GM21528 (cell line): ENCODE results near the gene GRID2.

Experiments
- ATAC-seq: cut with Tn5 transposase; IDR thresholded peaks from one replicate; pipeline ENCODE4 v1.9.1; 2021; ENCODE audit warnings: mild to moderate bottlenecking, moderate library complexity; ENCODE audit not compliant: unreplicated experiment, low FRiP score

The GRID2 gene

DNA sequence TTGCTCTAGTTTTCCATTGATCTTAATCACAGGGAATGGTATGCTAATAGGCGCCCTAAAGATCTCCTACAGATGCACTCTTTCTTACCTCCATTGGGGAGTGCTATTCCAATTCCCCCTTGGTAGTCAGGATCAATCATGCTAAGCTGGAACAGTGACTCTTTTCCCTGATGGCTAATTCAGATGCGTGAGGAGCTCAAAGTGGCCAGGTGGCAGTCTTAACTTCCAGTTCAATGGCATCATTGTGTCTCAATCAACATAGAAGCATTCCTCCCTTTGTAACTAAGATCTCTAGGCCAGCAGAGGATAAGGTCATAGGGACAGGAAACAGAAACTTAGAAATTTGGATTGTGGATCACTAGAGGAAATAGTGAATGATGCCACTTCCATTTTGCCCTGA lies 216.8 kb downstream of the GRID2 start:
- no peak for ATAC-seq

DNA sequence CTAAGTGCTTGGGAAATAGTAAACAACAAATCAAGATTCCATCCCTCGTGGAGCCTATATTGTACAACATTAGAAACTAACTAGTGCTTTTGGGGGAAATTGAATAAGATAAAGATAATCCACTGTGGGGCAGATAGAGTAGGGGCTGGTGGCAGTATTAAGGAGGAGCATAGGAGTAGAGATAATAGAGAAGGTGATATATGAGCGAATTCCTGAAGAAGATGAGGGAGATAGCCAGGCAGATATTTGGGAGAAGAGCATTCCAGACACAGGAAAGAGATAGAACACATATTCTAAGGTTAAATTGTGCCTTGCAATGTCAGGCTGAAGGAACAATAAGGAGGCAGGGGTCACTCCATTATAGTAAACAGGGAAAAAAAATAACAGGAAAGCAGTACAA lies 218.2 kb downstream of the GRID2 start:
- no peak for ATAC-seq

DNA sequence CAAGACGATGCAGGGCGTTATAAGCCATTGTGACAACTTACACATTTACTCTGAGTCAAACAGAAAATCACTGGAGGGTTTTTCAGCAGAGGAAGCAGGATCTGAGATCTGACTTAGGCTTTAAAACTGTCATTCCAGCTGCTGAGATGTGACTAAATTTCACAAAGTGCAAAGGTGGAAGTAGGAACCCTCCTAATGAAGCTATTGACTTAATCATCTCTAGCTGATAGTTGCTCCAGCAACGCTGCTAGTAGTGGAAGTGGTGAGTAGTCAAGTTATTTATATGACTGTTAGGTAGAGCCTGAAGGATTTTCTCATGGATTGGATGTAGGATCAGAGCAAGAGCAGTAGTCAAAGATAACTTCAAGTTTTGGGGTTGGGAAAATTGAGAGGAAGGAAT lies 218.6 kb downstream of the GRID2 start:
- ATAC-seq = no peak

DNA sequence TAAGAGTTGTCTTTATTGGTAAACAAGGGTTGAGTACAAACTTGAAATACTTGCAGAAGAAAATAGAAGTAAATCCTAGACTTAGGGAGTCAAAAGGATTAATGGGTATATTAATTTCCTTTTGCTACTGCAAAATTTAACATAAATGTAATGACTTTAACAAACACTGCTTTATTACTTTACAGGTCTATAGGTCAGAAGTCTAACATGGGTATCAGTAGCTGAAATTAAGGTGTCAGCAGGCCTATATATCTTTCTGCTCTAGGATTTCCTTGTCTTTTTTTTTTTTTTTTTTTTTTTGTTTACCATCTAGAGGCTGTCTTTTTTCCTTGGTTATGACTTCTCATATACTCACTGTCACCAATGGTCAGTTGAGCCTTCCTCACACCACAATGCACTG lies 220.4 kb downstream of the GRID2 start:
- ATAC-seq = no peak

DNA sequence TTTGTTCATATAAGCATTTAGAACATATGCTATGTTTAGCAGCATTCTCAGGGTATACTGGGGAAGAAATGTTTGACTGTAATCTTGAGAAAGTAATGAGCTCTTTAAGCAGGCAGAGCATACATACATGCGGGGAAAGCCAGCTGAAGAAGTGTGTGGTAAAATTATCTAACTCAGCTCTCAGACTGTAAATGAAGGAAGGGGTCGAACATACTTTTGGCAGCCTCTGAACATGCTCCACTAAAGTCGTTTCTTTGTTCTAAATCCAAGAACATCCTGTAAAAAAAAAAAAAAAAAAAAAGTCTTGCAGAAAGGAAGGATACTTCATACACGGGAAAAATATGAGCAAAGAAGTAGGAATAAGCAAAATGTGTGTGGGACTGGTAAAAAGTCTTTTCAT lies 224.8 kb downstream of the GRID2 start:
- ATAC-seq = no peak

DNA sequence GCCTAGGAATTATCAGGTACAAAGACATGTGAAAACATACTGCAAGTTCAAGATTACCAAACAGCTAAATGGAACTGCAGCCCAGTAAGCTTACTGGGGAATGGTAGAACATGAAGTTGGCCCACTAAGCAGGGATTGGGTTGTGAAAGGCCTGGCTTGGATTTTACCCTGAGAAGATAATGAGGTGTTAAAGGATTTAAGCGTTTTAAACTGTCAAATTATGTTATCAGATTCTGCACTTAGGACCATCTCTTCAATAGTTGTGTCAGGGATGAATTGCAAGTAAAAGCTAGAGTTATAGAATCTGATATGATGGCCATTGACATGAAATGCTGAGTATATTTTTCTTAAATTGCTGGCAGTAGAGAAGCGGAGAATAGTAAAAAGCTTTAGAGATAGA lies 225.7 kb downstream of the GRID2 start:
- no peak for ATAC-seq

DNA sequence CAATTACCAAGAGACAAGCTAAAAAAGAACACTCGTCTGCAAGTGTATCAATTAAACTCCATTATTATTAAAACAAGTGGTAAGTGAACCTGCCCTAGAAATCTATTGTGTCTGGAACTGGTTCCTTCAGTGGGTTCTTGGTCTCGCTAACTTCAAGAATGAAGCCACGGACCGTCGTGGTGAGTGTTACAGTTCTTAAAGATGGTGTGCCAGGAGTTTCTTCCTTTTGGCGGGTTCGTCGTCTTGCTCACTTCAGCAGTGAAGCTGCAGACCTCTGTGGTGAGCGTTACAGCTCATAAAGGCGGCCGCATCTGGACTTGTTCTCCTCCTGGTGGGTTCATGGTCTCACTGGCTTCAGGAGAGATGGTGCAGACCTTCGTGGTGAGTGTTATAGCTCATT lies 231.8 kb downstream of the GRID2 start:
- no peak for ATAC-seq

DNA sequence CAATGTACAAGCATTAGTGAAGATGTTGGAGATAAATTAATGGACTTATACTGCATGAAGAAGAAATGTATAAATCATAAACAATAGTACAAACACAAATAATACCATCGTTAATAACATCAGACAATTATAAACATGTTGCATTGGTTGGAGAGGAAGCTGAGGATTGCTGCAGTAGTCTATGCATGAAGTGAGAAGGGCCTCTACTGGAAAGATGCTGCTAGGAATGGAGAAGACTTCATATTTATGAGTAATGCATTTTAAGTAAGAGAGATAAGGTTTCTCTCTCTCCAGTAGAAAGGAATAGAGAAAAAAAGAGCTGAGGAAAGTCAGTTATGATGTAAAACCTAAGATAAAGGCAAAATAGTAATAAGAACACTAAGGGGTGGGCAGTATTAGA lies 247.8 kb downstream of the GRID2 start:
- no peak for ATAC-seq

DNA sequence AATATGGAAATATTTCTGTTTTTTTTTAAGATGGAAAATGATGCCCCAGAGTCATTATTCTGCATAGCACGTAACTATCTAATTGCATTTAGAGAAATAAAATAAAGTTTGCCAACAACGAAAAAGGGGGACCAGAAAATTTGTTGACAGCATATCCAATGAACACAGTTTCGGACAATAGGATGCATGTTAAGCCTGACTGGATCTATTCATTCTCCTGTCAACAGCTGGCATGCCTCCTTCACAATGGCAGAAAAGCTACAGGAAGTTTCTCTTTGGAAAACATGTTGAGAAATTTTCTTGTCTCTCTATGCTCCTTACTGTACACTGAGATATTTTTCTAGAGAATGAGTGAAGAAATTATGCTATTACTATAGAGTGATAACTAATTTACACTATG lies 262.5 kb downstream of the GRID2 start:
- no peak for ATAC-seq

DNA sequence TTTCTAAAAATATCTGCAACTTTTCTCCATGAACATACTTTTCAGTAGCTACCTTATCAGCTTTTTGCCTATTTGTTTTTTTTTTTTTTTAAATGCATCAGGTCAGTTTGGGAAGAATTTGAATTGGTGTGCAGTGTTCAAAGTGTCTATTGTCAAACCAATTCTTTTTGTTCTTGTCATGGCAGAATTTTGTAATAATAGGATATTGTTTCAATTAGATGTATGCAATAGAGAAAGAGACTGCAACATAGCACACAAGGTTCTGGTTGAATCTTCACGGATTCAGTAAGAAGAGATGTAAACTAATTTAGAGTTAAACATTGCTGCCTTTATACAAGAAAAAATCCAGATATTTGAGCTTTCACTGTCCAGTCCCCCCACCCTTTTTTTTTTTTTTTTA lies 277.1 kb downstream of the GRID2 start:
- no peak for ATAC-seq

DNA sequence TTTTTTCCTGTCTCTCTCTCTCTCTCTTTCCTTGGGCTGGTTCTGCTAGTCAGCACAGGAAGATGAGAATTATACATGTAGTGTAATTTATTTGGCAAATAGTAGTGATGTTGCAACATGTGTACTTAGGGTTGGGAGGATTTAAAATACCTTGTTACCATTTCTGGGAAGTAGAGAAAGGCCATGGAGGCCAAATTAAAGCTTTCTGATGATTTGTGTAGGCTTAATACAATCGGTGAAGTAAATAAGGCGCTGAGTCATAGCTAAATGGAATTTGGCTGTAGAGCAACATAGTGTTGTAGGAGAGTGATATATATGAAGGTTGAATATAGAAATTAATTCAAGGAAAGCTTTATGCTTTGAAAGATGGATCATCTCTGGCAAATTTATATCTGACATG lies 295.3 kb downstream of the GRID2 start:
- ATAC-seq = no peak

DNA sequence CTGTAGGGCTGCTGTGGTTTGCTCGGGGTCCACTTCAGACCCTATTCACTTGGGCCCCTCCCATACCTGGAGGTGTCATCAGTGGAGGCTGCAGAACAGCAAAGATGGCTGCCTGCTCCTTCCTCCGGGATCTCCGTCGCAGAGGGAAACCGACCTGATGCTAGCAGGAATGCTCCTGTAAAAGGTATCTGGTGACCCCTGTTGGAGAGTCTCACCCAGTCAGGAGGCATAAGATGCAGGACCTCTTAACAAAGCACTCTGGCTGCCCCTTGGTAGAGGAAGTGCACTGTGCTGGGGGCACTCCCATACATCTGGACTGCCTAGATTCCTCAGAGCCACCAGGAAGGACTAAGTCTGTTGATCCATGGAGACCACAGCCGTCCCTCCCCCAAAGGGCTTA lies 296.9 kb downstream of the GRID2 start:
- no peak for ATAC-seq

DNA sequence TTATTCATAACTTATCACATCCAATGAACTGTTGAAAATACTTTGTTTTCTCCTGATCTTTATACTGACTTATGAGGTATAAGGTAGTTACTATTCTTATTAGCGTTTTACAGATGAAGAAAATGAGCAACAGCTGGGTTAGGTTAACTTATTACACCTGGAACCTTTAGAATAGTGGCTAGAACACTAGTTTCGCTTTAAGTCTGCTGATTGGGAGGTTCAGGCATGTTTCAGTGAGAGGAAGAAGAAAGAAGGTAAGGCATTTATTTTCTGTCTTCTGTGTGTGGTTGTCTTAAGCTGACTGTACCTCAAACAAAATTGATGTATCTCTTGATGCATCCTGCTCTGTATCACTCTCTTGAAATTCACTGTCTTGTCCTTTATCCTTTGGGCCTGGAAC lies 302.5 kb downstream of the GRID2 start:
- no peak for ATAC-seq

DNA sequence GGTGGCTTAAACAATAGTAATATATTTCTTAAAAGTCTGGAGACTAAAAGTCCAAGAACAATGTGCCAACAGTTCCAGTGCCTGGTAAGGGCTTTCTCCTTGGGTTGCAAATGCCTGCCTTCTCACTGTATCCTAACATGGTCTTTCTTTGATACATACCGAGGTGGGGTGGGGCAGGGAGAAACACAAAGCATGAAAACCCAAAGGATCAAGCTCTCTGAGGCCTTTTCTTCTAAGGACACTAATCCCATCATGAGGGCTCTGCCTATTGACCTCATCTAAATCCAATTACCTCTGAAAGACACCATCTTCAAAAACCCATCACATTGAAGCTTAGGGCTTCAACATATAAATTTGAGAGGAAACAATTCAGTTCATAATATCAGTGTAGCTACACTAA lies 311.3 kb downstream of the GRID2 start:
- ATAC-seq = no peak

DNA sequence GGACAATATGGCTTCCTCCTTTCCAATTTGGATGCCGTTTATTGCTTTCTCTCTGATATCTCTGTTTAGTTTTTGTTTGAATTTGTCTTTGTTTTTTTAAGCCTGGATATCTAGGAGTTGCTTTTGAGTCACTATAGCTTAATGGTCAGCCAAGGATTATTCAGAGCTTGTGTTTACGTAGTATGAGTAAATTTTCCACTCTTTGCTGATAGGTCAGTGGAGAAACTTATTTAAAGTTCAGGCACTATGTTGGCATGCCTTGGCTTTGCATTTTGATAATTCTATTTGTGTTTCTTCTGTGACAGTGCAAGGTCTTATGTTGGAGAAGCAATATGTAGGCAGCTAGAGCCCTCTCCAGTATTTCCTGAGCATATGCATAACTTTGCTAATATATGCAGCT lies 315.2 kb downstream of the GRID2 start:
- ATAC-seq = no peak

DNA sequence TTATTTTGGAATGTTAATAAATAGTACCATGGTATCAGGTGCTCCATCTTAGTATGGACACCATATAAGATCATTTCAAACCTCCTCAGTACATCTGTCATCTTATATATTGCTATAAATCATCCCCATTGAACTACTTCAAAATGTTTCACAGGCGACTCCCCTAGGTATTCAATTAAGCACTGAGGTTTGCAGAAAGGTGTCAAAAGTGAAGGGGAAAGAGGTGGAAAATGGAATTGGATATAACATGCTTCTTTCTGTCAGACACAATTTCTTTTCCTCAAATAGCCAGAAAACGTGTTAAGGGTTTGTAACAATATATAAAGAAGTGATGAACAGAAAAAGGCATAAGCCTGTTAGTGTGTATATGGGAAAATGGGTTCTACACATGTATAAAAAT lies 325.5 kb downstream of the GRID2 start:
- no peak for ATAC-seq

DNA sequence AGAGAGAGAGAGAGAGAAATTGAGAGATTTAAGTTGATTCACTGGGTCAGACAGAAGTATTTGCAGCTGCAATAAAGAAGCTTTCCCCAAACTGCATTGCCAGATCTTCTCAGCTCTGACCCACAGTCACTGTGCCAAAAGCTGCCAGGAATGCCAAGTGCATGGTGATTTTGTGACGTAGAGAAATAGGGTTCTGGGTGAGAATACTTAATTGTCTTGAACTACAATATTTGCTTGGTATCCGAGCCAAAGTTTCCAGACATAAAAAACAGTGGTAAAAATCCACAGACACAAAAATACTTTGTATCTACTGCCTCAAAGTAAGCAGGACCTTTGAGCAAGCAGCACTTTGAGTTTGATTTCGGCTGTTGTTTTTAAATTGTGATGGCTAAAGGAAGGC lies 331.1 kb downstream of the GRID2 start:
- ATAC-seq = no peak

DNA sequence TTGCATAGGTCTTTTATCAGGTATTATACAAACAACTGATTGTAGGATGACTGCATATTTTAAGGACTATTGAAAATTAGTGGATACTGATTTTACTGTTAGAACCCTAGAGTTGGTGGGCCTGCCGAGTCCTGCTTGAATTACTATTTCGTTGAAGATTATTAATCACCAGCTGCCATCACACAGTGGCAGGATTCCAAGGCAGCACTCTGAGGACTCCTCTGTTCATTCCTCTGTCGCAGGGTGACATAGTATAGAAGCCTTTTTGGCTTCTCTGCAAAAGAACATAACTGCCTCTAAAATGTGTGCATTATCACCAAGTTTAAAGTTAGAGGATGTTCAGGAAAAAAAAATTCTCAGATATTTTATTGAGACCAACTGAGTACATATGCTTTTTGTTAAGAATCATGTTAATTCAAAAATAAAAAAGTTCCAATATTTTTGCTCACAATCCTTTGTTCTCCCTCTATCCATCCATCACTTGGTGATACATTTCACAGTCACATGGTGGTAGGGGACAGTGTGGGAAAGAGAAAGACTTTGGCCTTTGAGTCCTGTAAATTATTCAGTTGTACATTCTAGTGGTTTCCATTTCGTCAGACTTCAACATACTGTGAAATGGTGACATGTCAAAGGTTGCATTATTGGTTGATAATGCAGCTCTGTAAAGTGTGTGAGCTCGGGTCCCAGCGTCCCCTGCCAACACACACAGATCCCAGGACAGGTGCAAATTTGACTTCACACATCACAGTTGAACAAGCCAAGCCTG lies 332.5 kb downstream of the GRID2 start:
- ATAC-seq = no peak

DNA sequence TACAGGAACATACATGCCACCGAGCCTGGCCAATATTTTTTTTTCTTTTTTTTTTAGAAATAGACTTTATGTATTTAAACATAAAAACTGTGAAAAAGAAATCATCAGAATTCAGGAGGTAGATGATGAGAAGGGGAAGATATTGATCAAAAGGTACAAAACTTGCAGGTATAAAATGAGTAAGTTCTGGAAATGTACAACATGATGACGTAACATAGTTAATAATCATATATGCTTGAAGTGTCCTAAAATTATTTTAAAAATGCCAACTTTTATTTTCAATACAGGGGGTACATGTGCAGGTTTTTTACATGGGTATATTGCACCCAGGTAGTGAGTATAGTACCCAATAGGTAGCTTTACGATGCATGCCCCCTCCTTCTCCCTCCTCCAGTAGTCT lies 337.6 kb downstream of the GRID2 start:
- no peak for ATAC-seq

DNA sequence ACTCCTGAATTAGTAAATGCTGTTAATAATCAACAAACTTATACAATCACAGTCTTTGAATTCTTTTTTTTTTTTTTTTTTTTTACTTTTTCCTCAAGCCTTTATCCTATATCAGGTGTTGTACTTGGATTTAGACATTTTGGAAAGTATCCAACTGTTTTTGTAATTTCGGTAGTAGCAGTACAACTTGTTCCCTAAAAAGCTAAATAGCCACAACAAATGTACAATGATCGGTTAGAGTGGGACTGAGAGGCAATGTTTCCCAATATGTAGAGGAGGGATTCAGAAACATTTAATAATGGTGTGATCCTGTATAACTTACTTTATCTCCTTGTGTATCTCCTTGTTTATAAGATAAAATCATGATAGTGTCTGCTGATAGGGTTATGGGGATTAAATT lies 343.1 kb downstream of the GRID2 start:
- no peak for ATAC-seq

DNA sequence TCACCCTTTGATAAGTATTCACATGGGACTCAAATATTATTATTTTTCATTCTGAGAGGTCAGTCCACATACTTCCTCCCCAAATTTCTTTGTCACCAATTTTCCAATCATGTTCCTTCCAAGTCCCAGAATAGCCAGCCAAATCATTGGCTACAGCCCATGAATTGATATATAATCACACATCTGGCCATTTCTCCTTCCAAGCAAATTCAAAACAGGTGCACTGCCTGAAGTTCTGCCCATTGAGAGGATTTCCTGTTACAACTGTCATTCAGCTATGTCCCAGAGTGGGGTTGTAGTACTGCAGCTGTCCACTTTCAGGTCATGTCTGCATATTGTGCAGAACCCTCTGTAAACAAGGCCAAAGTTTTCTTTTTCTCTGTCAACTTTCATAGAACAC lies 347.8 kb downstream of the GRID2 start:
- ATAC-seq = no peak

DNA sequence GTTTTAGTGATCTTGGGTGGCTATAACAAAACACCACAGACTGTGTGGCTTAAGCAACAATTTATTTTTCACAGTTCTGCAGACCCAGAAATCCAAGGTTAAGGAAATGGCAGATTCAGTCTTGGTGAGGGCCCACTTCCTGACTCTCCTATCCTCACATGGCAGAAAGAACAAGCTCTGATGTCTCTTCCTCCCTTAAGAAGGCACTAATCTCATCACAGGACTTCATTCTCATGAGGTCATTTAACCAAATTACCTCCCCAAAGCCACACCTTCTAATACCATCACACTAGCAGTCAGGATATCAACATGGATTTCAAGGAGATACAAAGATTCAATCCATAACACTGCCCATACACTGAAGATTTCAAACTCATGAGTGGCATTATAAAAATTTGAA lies 350.3 kb downstream of the GRID2 start:
- ATAC-seq = no peak

DNA sequence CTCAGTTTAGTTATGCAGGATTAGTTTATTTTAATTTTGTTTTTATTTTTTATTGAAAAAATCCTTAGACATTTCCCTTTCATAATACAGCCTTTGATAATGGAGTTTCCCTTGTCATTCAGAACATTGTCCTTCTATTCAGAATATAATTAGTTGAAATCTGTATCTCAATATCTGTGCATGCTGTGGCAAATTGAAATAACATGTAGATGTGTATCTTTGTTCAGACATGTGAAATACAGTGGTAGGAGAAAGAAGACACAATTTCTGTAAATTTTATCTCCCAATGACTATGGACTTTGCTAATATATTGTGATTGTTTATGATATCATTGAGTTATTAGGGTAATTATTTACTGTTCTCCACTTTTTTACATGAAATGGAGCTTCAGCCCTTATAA lies 353.9 kb downstream of the GRID2 start:
- no peak for ATAC-seq
